Loucy (cell line): ENCODE results near the gene ILF3.

Source experiments
- H2AFZ ChIP-seq: fragments of 200-600 bp; sonication (generic); 2 replicates; pipeline ENCODE4 v1.6.0; 2016; ENCODE audit warnings: antibody characterized with exemption, mild to moderate bottlenecking, low read length, moderate library complexity
- H3F3A ChIP-seq: fragments of 200-600 bp; 2 replicates; pipeline ENCODE4 v1.6.0; 2016; ENCODE audit warnings: antibody characterized with exemption, low read depth, mild to moderate bottlenecking
- H3K27me3 ChIP-seq: fragments of 200-600 bp; sonication (generic); 2 replicates; pipeline ENCODE4 v1.6.1; 2014; ENCODE audit warnings: low read length, mild to moderate bottlenecking; ENCODE audit not compliant: insufficient read depth, poor library complexity, severe bottlenecking
- H3K36me3 ChIP-seq: fragments of 200-600 bp; sonication (generic); 2 replicates; pipeline ENCODE4 v1.6.1; 2016; ENCODE audit warnings: low read length; ENCODE audit not compliant: insufficient read depth
- H3K4me1 ChIP-seq: fragments of 200-600 bp; sonication (generic); 2 replicates; pipeline ENCODE4 v1.5.1; 2014; ENCODE audit warnings: low read length, mild to moderate bottlenecking; ENCODE audit not compliant: insufficient read depth, poor library complexity, severe bottlenecking
- H3K4me2 ChIP-seq: fragments of 200-600 bp; sonication (generic); 2 replicates; pipeline ENCODE4 v1.6.0; 2014; ENCODE audit warnings: antibody characterized with exemption, low read length, low read depth, mild to moderate bottlenecking; ENCODE audit not compliant: poor library complexity, severe bottlenecking
- H3K4me3 ChIP-seq: fragments of 200-600 bp; sonication (generic); 2 replicates; pipeline ENCODE4 v1.5.1; 2014; ENCODE audit warnings: low read length, mild to moderate bottlenecking, mixed read lengths; ENCODE audit not compliant: poor library complexity, severe bottlenecking
- H3K79me2 ChIP-seq: fragments of 200-600 bp; sonication (generic); 2 replicates; pipeline ENCODE4 v1.6.1; 2014; ENCODE audit warnings: low read length; ENCODE audit not compliant: insufficient read depth
- H3K9ac ChIP-seq: fragments of 200-600 bp; sonication (generic); 2 replicates; pipeline ENCODE4 v1.6.0; 2014; ENCODE audit warnings: mild to moderate bottlenecking, low read depth, low read length, moderate library complexity; ENCODE audit not compliant: poor library complexity, severe bottlenecking
- H3K9me2 ChIP-seq: fragments of 200-600 bp; sonication (generic); replicated peaks from 2 replicates; pipeline ENCODE4 v1.6.1; 2016; ENCODE audit warnings: low read depth, low read length, mixed read lengths
- H3K9me3 ChIP-seq: fragments of 200-600 bp; sonication (generic); 2 replicates; pipeline ENCODE4 v1.6.1; 2014; ENCODE audit warnings: mild to moderate bottlenecking, antibody characterized with exemption, low read length, low read depth; ENCODE audit not compliant: insufficient read depth
- H4K20me1 ChIP-seq: fragments of 200-600 bp; sonication (generic); 2 replicates; pipeline ENCODE4 v1.6.0; 2014; ENCODE audit warnings: antibody characterized with exemption, low read length, mild to moderate bottlenecking; ENCODE audit not compliant: insufficient read depth, poor library complexity, severe bottlenecking
- CTCF ChIP-seq: fragments of 200-600 bp; sonication (generic); conservative IDR thresholded peaks from 2 replicates; pipeline ENCODE4 v1.5.1; 2014; ENCODE audit warnings: mild to moderate bottlenecking, antibody characterized with exemption, low read length
- EZH2phosphoT487 ChIP-seq: fragments of 200-600 bp; IDR thresholded peaks from 2 replicates; pipeline ENCODE4 v1.6.1; 2018; ENCODE audit warnings: antibody characterized with exemption, mild to moderate bottlenecking, moderate library complexity, borderline replicate concordance

Gene ILF3

GRCh38 chr19:10618846-10619245 lies 35.3 kb upstream of the ILF3 start:
- Histone ChIP-seq H3K27me3 (no peaks in the 10 kb centered on the region), H4K20me1 (no peaks in the 10 kb centered on the region), H3K9ac (no peak overlapping the region), H3K4me1 (peaks cover 6% of the 10 kb centered on the region), H3K79me2 (no peaks in the 10 kb centered on the region), H2AFZ (no peak overlapping the region), H3F3A (no peaks in the 10 kb centered on the region), H3K9me2 (no peaks in the 10 kb centered on the region), H3K36me3 (no peaks in the 10 kb centered on the region), H3K4me2 (no peak overlapping the region), H3K4me3 (no peak overlapping the region), H3K9me3 (no peaks in the 10 kb centered on the region)
- no peak for TF ChIP-seq CTCF
- no peak for TF ChIP-seq EZH2phosphoT487

- Histone ChIP-seq H3K9me2 (no peaks in the 10 kb centered on the region), H3K4me2 (no peak overlapping the region), H3F3A (no peaks in the 10 kb centered on the region), H2AFZ (no peak overlapping the region), H3K9ac (no peak overlapping the region), H3K4me1 (no peaks in the 10 kb centered on the region), H4K20me1 (no peaks in the 10 kb centered on the region), H3K36me3 (no peaks in the 10 kb centered on the region), H3K79me2 (no peaks in the 10 kb centered on the region), H3K27me3 (no peaks in the 10 kb centered on the region), H3K4me3 (no peak overlapping the region), H3K9me3 (no peaks in the 10 kb centered on the region)
- TF ChIP-seq CTCF (no peak), EZH2phosphoT487 (no peak)
Observed at GRCh38 chr19:10620786-10621185, 33.4 kb upstream of the ILF3 start.

GRCh38 chr19:10621966-10622365 lies 32.2 kb upstream of the ILF3 start:
- Histone ChIP-seq H3K36me3 (no peaks in the 10 kb centered on the region), H3K9me2 (no peaks in the 10 kb centered on the region), H3K9me3 (no peaks in the 10 kb centered on the region), H2AFZ (no peak overlapping the region), H3K4me3 (no peak overlapping the region), H4K20me1 (no peaks in the 10 kb centered on the region), H3K4me2 (no peak overlapping the region), H3F3A (no peaks in the 10 kb centered on the region), H3K4me1 (no peaks in the 10 kb centered on the region), H3K9ac (no peak overlapping the region), H3K27me3 (no peaks in the 10 kb centered on the region), H3K79me2 (no peaks in the 10 kb centered on the region)
- TF ChIP-seq EZH2phosphoT487 (no peak), CTCF (no peak)
